B cell (primary cell): ENCODE results near the gene NFATC2.

Experiments
- EZH2 ChIP-seq: IDR thresholded peaks from 2 replicates; pipeline ENCODE4 v1.6.1; 2012; ENCODE audit warnings: borderline replicate concordance, low read depth, mild to moderate bottlenecking, moderate library complexity, low read length; ENCODE audit not compliant: insufficient read depth, poor library complexity, severe bottlenecking
- TF ChIP-seq, protein P1 (sequence below): fragments of 200-600 bp; IDR thresholded peaks from one replicate; pipeline ENCODE4 v1.8.0; 2022; ENCODE audit warnings: antibody characterized with exemption, mild to moderate bottlenecking

- TF ChIP-seq, protein P1, sequence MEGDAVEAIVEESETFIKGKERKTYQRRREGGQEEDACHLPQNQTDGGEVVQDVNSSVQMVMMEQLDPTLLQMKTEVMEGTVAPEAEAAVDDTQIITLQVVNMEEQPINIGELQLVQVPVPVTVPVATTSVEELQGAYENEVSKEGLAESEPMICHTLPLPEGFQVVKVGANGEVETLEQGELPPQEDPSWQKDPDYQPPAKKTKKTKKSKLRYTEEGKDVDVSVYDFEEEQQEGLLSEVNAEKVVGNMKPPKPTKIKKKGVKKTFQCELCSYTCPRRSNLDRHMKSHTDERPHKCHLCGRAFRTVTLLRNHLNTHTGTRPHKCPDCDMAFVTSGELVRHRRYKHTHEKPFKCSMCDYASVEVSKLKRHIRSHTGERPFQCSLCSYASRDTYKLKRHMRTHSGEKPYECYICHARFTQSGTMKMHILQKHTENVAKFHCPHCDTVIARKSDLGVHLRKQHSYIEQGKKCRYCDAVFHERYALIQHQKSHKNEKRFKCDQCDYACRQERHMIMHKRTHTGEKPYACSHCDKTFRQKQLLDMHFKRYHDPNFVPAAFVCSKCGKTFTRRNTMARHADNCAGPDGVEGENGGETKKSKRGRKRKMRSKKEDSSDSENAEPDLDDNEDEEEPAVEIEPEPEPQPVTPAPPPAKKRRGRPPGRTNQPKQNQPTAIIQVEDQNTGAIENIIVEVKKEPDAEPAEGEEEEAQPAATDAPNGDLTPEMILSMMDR, result no peak
- no peak for TF ChIP-seq EZH2
Measured at GRCh38 chr20:51444467-51444866, 98.1 kb downstream of the NFATC2 start.
